RWPE1 (cell line): Measurements from ENCODE around the gene DPP6.

ENCODE experiments used
- CTCF ChIA-PET: fragments of 350-600 bp; sonication (Branson Sonifier 250); formaldehyde crosslinking; extraction: SDS; loops from one replicate; lab custom pipeline; 2021; lab: Yijun Ruan, JAX
- POLR2A ChIA-PET: fragments of 400-600 bp; formaldehyde crosslinking; extraction: SDS; loops from one replicate; lab custom pipeline; 2020; ENCODE audit warnings: antibody characterized with exemption; ENCODE audit not compliant: low non-redundant PET; lab: Yijun Ruan, JAX
- DNase-seq: peaks from one replicate; pipeline ENCODE4 v3.0.0; 2012; ENCODE audit warnings: low spot score
- H3K27ac ChIP-seq: fragments of 450-650 bp; 2 replicates; pipeline ENCODE4 v1.5.1; 2017
- CTCF ChIP-seq: fragments of 450-650 bp; conservative IDR thresholded peaks from 2 replicates; pipeline ENCODE4 v1.5.1; 2017; ENCODE audit warnings: low read depth, mild to moderate bottlenecking

The DPP6 gene

GRCh38 chr7:154685564-154685901 is 633.3 kb downstream of the DPP6 start:
- ChIA-PET POLR2A (no interaction called here), CTCF (no interaction called here)
- no peak overlapping the region for H3K27ac ChIP-seq
- no peak for DNase-seq
- TF ChIP-seq CTCF, result no peak

GRCh38 chr7:154686305-154686704 is 634.1 kb downstream of the DPP6 start:
- TF ChIP-seq CTCF, result no peak
- ChIA-PET CTCF (no interaction called here), POLR2A (no interaction called here)
- H3K27ac ChIP-seq, result no peak overlapping the region
- DNase-seq, result no peak

- TF ChIP-seq CTCF, result no peak
- CTCF ChIA-PET, result no interaction called here
- no peak overlapping the region for H3K27ac ChIP-seq
- POLR2A ChIA-PET, result no interaction called here
- no peak for DNase-seq
Measured at GRCh38 chr7:154688952-154689351, 636.8 kb downstream of the DPP6 start.

- no peak overlapping the region for H3K27ac ChIP-seq
- CTCF ChIA-PET, result no interaction called here
- POLR2A ChIA-PET, result no interaction called here
- no peak for DNase-seq
- TF ChIP-seq CTCF, result no peak
Measured at GRCh38 chr7:154690411-154690810, 638.2 kb downstream of the DPP6 start.

GRCh38 chr7:154693661-154694060 is 641.5 kb downstream of the DPP6 start:
- DNase-seq, result no peak
- POLR2A ChIA-PET, result no interaction called here

GRCh38 chr7:154695836-154696235 is 643.6 kb downstream of the DPP6 start:
- POLR2A ChIA-PET, result no interaction called here
- CTCF ChIA-PET, result no interaction called here
- H3K27ac ChIP-seq, result no peak overlapping the region

More at GRCh38 chr7:154693661-154694060, 641.5 kb downstream of the DPP6 start:
- no peak overlapping the region for H3K27ac ChIP-seq
- CTCF ChIA-PET, result no interaction called here
- TF ChIP-seq CTCF, result no peak

More at GRCh38 chr7:154695836-154696235, 643.6 kb downstream of the DPP6 start:
- no peak for TF ChIP-seq CTCF
- no peak for DNase-seq
